Measurements from ENCODE around the gene CORO2B.
"Not testable (repeated sequence)": the region's sequence is repeated elsewhere in the genome, so short reads cannot be mapped to it uniquely, and the experiment has no call there.

Gene CORO2B

DNA sequence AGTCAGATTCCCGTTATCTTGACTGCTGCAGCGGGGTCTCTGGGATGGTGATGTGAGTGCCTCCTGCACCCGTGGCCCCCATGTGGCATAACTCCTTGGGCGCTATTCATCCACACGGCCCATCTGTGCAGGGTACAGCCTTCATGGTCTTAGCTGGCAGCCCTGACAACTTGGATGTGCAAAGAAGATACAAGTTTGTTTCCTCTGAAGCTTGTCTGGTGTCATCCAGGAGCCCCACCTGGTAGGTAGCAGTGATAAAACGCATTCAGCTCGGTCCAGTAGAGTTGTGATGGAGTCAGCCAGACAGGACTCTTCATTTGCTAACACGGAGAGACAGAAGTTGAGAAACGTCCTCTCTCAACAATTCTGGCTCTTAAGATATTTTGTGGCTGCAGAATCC, 53.3 kb downstream of the CORO2B start:
- DNase-seq: no peak

GRCh38 chr15:68633231-68634121, 54.7 kb downstream of the CORO2B start:
- DNase-seq: no peak

GRCh38 chr15:68634122-68634482, 55.3 kb downstream of the CORO2B start:
- no peak for DNase-seq

GRCh38 chr15:68634531-68634930, 55.7 kb downstream of the CORO2B start:
- no peak for DNase-seq

- no peak for DNase-seq
Measured at GRCh38 chr15:68635141-68635540, 56.3 kb downstream of the CORO2B start.

DNA sequence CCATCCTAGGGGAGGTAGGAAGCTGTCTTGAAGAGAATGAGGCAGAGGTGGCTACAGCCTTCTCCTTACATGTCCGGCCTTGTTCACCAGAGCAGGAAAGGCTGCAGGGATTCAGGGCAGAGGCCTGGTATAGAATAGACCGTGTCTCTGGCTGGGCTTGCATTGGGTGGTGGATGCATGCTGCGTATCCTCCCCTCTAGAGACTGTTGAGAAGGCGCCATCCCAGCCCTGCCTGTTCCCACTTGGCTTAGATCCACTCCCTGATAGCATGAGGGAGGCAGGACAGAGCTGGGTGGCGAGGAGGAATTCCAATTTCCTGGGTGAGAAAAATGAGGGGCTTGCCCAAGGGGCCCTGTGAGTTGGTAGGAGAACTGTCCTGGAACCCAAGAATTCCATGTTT, 57.5 kb downstream of the CORO2B start:
- no peak for DNase-seq

GRCh38 chr15:68637767-68638404, 59.1 kb downstream of the CORO2B start:
- DNase-seq: no peak

DNA sequence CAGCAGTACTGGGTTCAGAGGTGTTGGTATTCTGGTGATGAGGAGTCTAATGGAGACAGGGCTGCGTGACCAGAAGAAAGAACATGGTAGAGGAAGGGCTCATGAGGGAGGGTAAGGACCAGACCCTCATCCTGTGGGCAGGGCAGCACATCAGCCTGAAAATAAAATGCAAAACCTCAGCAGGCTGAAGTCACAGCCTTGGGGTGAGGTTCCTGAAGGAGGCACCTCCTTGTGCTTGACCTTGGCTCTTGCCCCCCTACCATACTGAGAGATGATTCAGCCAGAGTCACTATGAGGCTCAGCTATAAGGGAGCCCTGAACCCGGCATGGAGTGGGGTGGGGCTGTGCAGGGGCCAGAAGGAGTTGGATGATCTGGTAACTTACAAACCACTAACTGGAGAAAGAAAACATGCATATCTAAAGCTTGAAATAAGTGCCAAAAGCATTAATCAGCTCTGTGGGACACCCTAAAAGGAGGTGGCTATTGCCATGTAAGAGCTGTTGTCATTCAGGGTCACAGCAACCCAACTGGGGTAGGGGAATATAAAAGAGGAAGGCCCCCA, 60.2 kb downstream of the CORO2B start:
- DNase-seq: no peak

DNA sequence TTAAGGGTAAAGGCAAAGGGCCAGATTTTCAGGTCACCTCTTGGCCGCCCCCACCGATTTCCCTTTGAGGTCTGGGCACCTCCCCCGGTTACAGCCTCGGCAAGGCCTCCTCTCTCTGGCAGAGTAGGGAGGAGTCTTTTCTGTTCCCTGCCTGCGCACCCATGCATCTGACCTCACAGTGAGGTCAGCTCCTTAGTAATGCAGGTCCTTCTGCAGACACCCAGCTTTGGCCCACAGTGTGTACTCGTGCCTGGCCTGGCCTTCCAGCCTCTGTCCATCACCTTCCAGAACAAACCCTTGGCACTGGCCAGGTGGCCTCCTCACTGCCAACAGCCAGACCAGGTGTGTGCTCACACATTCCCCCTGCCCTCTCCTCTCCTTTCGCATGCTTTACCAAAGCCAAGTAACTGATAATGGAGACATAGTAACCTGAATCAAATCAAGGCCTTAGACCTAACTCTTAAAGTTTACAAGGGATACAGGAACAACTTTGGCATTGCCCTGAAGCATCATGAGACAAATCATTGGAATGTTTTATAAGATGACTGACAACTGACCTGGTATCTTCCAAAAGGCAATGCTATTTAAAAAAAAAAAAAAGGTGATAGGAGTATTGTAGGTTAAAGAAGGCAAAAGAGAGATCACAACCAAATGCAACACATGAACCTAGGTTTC, 61.3 kb downstream of the CORO2B start:
- DNase-seq: no peak

GRCh38 chr15:68640791-68641331, 62.1 kb downstream of the CORO2B start:
- DNase-seq: no peak

DNA sequence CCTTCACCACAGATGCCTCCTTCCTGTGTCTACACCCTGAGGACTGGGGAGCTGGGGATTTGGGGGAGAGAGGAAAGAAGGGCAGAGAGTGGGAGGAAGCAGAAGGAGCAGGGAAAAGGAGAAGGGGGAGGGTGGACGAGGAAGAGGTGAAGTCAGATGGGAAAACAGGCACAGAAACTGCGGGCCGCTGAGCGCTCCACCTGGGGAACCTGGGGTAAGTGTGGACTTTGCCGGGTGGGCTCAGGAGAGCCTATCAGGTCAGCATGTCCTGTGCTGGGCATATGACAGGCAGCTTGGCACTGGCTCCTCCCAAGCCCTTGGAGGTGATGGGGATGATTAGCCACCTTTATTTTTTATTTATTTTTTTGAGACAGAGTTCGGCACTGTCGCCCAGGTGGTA, 62.6 kb downstream of the CORO2B start:
- no peak for DNase-seq

DNA sequence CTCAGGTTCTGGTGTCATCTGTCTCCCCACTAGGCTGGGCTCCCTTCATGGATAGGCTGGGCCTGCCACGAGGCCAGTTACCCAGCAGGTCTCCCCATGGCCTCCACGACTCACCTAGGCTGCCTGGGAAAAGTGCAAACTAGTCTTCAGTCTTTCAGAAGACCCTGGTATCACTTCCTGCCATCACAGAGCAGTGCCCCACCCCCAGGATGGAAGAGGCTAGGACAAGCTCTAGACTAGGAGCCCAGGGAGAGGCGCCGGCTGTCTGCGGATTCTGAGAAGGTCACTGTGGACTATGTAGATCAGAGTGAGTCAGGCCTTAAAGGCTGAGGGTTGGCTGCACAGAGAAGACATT, 63.7 kb downstream of the CORO2B start:
- no peak for DNase-seq

DNA sequence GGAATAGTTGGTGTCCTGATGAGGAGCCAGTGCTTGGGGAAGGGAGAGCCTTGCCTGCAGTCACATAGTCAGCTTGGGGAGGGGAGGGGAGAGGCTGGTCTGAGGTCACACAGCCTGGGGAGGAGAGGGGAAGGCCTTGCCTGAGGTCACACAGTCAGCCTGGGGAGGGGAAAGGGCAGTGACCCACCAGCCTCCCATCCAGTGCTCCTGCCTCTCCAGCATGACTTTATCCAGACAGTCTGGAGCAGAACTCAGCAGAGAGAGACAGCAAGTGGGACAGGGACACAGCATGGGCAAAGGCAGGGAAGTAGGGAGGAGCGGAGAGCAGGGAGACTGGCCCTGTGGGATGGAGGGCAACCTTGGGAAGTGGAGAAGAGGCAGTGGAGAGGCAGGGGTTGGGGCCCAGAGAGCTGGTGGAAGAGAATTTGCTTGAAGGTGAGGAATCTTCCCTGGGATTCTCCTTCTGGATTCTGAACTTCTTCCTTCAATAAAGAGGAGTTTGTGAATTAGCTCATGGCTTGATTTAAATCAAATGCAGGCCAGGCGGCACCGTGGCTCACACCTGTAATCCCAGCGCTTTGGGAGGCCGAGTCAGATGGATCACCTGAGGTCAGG, 64.5 kb downstream of the CORO2B start:
- DNase-seq: no peak

GRCh38 chr15:68644083-68644904, 65.5 kb downstream of the CORO2B start:
- no peak for DNase-seq

DNA sequence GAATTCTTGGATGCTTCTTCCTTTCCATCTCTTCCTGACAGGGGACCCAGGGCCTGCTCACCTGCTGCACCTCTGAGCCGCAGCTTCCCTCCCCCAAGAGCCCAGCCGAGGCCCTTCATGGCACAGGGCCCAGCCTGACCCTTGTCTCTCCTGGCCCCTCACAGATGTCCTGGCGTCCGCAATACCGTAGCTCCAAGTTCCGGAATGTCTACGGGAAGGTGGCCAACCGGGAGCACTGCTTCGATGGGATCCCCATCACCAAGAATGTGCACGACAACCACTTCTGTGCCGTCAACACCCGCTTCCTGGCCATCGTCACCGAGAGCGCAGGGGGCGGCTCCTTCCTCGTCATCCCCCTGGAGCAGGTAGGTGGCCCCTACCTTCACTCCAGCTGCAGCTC, 66.2 kb downstream of the CORO2B start:
- no peak for DNase-seq

- no peak for DNase-seq
Measured at GRCh38 chr15:68646156-68646555, 67.4 kb downstream of the CORO2B start.

GRCh38 chr15:68646696-68647095, 67.9 kb downstream of the CORO2B start:
- no peak for DNase-seq

DNA sequence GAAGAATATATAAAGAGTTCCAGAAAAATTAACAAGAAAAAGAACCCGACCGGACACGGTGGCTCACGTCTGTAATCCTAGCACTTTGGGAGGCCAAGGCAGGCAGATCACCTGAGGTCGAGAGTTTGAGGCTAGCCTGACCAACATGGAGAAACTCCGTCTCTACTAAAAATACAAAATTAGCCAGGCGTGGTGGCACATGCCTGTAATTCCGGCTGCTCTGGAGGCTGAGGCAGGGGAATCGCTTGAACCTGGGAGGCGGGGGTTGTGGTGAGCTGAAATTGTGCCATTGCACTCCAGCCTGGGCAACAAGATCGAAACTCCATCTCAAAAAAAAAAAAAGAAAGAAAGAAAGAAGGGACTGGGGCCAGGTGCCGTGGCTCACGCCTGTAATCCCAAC, 68.6 kb downstream of the CORO2B start:
- DNase-seq: not testable (repeated sequence)

DNA sequence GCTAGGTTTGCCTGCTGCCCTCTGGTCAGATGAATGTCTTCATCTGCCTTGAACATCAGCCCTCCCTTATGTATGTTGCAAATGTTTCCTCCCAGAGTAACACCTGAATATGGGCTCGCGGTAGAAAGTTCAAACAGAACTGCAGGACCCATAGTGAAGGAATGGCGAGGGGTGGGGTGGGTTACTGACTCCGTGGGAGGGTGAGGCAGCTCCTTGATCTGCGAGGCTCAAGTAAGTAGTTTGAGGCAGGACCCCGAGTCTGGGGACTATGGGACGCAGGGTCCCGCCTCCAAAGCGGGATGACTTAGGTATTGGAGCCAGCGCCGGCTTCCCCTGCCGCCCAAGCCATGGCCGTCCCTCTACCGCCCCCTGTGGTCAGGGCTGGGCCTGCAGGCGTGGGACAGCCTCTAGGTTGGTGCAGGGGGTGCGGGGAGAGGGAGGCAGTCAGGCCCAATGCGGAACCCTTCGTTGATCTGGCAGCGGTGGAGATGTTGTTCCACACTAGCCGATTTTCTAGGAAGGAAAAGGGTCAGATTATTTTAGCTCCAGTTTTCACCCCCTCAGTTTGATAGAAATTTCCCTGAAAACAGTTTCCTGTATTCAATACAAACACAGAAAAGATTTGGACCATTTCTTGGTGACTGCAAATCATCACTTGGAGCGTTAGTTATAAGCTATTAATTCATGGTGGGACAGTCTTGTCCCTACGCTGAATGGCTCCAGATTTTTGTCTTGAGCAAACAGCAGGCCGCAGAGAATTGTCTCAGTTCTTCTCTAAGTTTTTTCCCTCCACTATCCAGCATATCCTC, 72.3 kb downstream of the CORO2B start:
- DNase-seq: peak; percentile 13

- no peak for DNase-seq
Measured at GRCh38 chr15:68651916-68652525, 73.2 kb downstream of the CORO2B start.

Data from CD4-positive, alpha-beta T cell treated with Interleukin-10 for 1 hour (primary cell).